HCT116 (cell line): ENCODE data around the gene MCFD2. TPM values are rescaled to one million over a fixed set of nuclear protein-coding genes. Genes with fewer than 3 reads are reported as not detected.

ENCODE experiments used
- ATAC-seq: fragments of 200-7000 bp; cut with Tn5 transposase; 2 replicates; pipeline ENCODE4 v1.9.1; 2020; ENCODE audit warnings: mild to moderate bottlenecking, moderate library complexity
- Bru-seq: library from RNA; stranded (reverse); fragments of 400-500 nt; gene quantifications from one replicate; lab custom pipeline; 2021; lab: Mats Ljungman, UMichigan
- BruChase-seq, 2 experiments: library from RNA; stranded (reverse); fragments of 400-500 nt; gene quantifications; one replicate each; lab custom pipeline; 2021; lab: Mats Ljungman, UMichigan
- BruUV-seq: library from RNA; stranded (reverse); fragments of 400-500 nt; replicated peaks from 2 replicates; lab custom pipeline; 2021; lab: Mats Ljungman, UMichigan
- CTCF ChIA-PET: fragments of 300-600 bp; sonication (Branson Sonifier 250); formaldehyde crosslinking; loops from one replicate; lab custom pipeline; 2021; ENCODE audit warnings: antibody characterized with exemption; lab: Charles Lee
- POLR2A ChIA-PET: fragments of 300-600, 350-600 bp; sonication (Branson Sonifier 250); formaldehyde crosslinking; loops from one replicate; lab custom pipeline; 2021; ENCODE audit warnings: antibody characterized with exemption; lab: Charles Lee
- RAD21 ChIA-PET, 2 experiments: fragments of 300-600 bp; sonication (Branson Sonifier 250); formaldehyde crosslinking; loops; one replicate each; lab custom pipeline; 2023; ENCODE audit warnings: low total read pairs in 2 of 2; ENCODE audit not compliant: uncharacterized antibody in 2 of 2, unreplicated experiment in 2 of 2, low non-redundant PET in 1 of 2; lab: Charles Lee
- DNase-seq: peaks from one replicate; pipeline ENCODE4 v3.0.0-alpha.2; 2010; ENCODE audit warnings: low read depth, low spot score
- H2AFZ ChIP-seq: fragments of 200-600 bp; shearing (Covaris generic), sonication (generic); 2 replicates; pipeline ENCODE4 v1.6.1; 2017; ENCODE audit warnings: low read depth, mixed run types, mixed read lengths, antibody characterized with exemption, low read length; ENCODE audit not compliant: poor library complexity, severe bottlenecking
- H3K27ac ChIP-seq: 2 replicates; pipeline ENCODE4 v1.5.1; 2012; ENCODE audit warnings: low read depth, low read length
- H3K27me3 ChIP-seq: fragments of 200-600 bp; sonication (generic); 2 replicates; pipeline ENCODE4 v1.6.1; 2016; ENCODE audit warnings: mixed run types, low read length, mixed read lengths; ENCODE audit not compliant: insufficient read depth
- H3K36me3 ChIP-seq, 2 experiments: fragments of 200-500 bp in 1 of 2; fragments of 200-600 bp in 1 of 2; sonication (Bioruptor generic) in 1 of 2; sonication (generic) in 1 of 2; 2 replicates each; pipeline versions ENCODE4 v1.5.1 to v1.6.1; 2014 to 2016; ENCODE audit warnings: low read length in 2 of 2, inconsistent platforms in 1 of 2, mixed read lengths in 1 of 2, mixed run types in 1 of 2; ENCODE audit not compliant: insufficient read depth in 2 of 2, control insufficient read depth in 1 of 2
- H3K4me1 ChIP-seq, 2 experiments: fragments of 200-600 bp in 1 of 2; sonication (generic) in 1 of 2; 2 replicates each; pipeline versions ENCODE4 v1.5.1 to v1.6.1; 2012 to 2017; ENCODE audit warnings: low read length in 2 of 2, inconsistent platforms in 1 of 2, mild to moderate bottlenecking in 1 of 2, mixed read lengths in 1 of 2, mixed run types in 1 of 2, moderate library complexity in 1 of 2; ENCODE audit not compliant: insufficient read depth in 2 of 2, control insufficient read depth in 1 of 2
- H3K4me2 ChIP-seq: fragments of 200-600 bp; sonication (generic); 2 replicates; pipeline ENCODE4 v1.6.1; 2017; ENCODE audit warnings: mixed run types, low read length, mixed read lengths
- H3K4me3 ChIP-seq, 2 experiments: fragments of 200-600 bp in 1 of 2; sonication (generic) in 1 of 2; replicated peaks in 1 of 2; 2 replicates each; pipeline ENCODE4 v1.5.1; 2011 to 2016; ENCODE audit warnings: low read length in 2 of 2, control low read depth in 1 of 2, low read depth in 1 of 2, mild to moderate bottlenecking in 1 of 2, mixed read lengths in 1 of 2, mixed run types in 1 of 2
- H3K79me2 ChIP-seq: fragments of 200-600 bp; sonication (generic); 2 replicates; pipeline ENCODE4 v1.6.1; 2017; ENCODE audit warnings: mild to moderate bottlenecking, mixed run types, low read length, moderate library complexity, mixed read lengths; ENCODE audit not compliant: insufficient read depth
- H3K9ac ChIP-seq: fragments of 200-600 bp; sonication (generic); 2 replicates; pipeline ENCODE4 v1.6.1; 2016; ENCODE audit warnings: low read length, mixed read lengths
- H3K9me2 ChIP-seq: fragments of 200-600 bp; sonication (generic), shearing (Covaris generic); 2 replicates; pipeline ENCODE4 v1.6.1; 2017; ENCODE audit warnings: mixed run types, mild to moderate bottlenecking, moderate library complexity; ENCODE audit not compliant: insufficient read depth
- H3K9me3 ChIP-seq, 2 experiments: fragments of 200-500 bp in 1 of 2; fragments of 200-600 bp in 1 of 2; sonication (Bioruptor generic) in 1 of 2; sonication (generic) in 1 of 2; 2 replicates each; pipeline ENCODE4 v1.6.1; 2014 to 2017; ENCODE audit warnings: low read length in 2 of 2, mixed read lengths in 2 of 2, inconsistent platforms in 1 of 2, low read depth in 1 of 2, mild to moderate bottlenecking in 1 of 2, mixed run types in 1 of 2, moderate library complexity in 1 of 2; ENCODE audit not compliant: control insufficient read depth in 1 of 2, insufficient read depth in 1 of 2
- H4K20me1 ChIP-seq: fragments of 200-600 bp; sonication (generic), shearing (Covaris generic); 2 replicates; pipeline ENCODE4 v1.6.1; 2017; ENCODE audit warnings: mixed run types, mild to moderate bottlenecking, moderate library complexity; ENCODE audit not compliant: insufficient read depth
- SIN3A ChIP-seq: IDR thresholded peaks from 2 replicates; pipeline ENCODE4 v1.6.1; 2012; ENCODE audit warnings: low read depth
- SP1 ChIP-seq: IDR thresholded peaks from 2 replicates; pipeline ENCODE4 v1.6.1; 2012; ENCODE audit warnings: low read depth
- ZFX ChIP-seq: fragments of 450-650 bp; IDR thresholded peaks from 2 replicates; pipeline ENCODE4 v1.6.1; 2017
- intact Hi-C: fragments of 100-400 bp; cut with micrococcal nuclease; formaldehyde crosslinking; loops from 2 replicates; pipeline ENCODE4 v1.10.0; 2022
- long read RNA-seq: library from polyadenylated mRNA; unstranded; transcript quantifications from one replicate; pipeline ENCODE4 v2.0.0, GENCODE V29; 2021; ENCODE audit not compliant: unreplicated experiment
- polyA plus RNA-seq: library from polyadenylated mRNA; unstranded; fragments of >200 nt; gene quantifications from 2 replicates; pipeline ENCODE4 v1.2.1, GENCODE V29; 2012; ENCODE audit warnings: missing spikeins
- total RNA-seq: library from RNA; stranded (reverse); gene quantifications from one replicate; pipeline ENCODE4 v1.2.1, GENCODE V29; 2021; ENCODE audit not compliant: unreplicated experiment
- TF ChIP-seq, protein P1 (sequence below): IDR thresholded peaks from 2 replicates; pipeline ENCODE4 v1.6.1; 2012; ENCODE audit warnings: low read depth

The MCFD2 gene
- total RNA-seq (73.9 TPM), Bru-seq, nascent RNA (percentile 68 among the genes with signal in this experiment), BruChase-seq, experiment 1, labeled RNA remaining after a 6-hour chase (percentile 95 among the genes with signal in this experiment), BruChase-seq, experiment 2, labeled RNA remaining after a 2-hour chase (percentile 85 among the genes with signal in this experiment)
- 57.7 and 60.5 TPM in 2 replicates for polyA plus RNA-seq
- long read RNA-seq, full-length matches to known transcripts: 89 of 125 reads
- long read RNA-seq, partial matches to known transcripts: 1 of 125 reads
- long read RNA-seq, other reads (novel, unspliced or antisense): 35 of 125 reads

DNA sequence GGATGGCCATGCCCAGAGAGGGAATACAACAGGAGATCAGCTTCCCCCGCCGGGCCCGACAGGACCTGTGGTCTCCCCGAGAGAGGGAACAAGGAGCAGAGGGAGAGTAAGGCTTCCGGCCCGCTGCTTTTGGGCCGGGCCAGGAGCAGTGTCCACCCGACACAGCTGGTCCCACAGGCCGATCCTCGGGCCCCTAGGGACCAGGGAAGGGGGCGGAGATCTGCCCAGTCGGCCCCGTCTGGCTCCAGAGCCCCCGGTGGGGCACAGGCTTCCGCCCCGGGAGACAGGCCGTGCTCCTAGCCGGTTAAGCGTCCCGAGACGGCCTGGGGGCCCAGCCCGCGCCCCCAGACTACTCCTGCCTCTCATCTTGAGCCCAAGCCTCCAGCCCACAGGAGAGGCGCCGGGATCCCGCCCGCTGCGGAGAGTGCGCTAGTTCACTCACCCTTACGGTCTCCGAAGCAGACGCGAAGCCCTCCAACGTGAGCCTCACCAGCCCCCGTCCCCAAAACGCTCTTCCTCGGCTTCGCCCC lies at the start of gene MCFD2:
MCFD2 (minus strand) TSS at position 526 of the 530 bp plus-strand sequence. CDS start 6,635 bp downstream, outside the sequence.
- no peak for DNase-seq
- Histone ChIP-seq H3K9me3 (no peaks in the 10 kb centered on the region), H3K4me1 (peaks cover 28 to 66% of the 10 kb centered on the region in 2 experiments), H3K4me2 (peak within 1 kb of the TSS; percentile 86), H3K9ac (peak within 1 kb of the TSS; percentile 94), H3K27ac (peak within 1 kb of the TSS; percentile 80), H3K4me3 (peak within 1 kb of the TSS; percentile 87 to 93), H4K20me1 (peaks cover under 1% of the 10 kb centered on the region; the same call in 1 of the 2 replicates), H3K79me2 (peaks cover 44% of the 10 kb centered on the region), H3K27me3 (no peaks in the 10 kb centered on the region), H2AFZ (no peak within 1 kb of the TSS), H3K9me2 (no peaks in the 10 kb centered on the region), H3K36me3 (no peaks in the 10 kb centered on the region; a peak in 1 of 4 replicates)
- TSS peak; percentile 61 for BruUV-seq
- ChIA-PET POLR2A (no interaction called here), CTCF (interaction anchor here (1.7 kb wide), 1 partner anchor 408 kb away, joined by 5 read pairs; no protein-coding TSS in a partner anchor), RAD21 (no interaction called here)
- no peak for TF ChIP-seq SP1
- TF ChIP-seq, protein P1, sequence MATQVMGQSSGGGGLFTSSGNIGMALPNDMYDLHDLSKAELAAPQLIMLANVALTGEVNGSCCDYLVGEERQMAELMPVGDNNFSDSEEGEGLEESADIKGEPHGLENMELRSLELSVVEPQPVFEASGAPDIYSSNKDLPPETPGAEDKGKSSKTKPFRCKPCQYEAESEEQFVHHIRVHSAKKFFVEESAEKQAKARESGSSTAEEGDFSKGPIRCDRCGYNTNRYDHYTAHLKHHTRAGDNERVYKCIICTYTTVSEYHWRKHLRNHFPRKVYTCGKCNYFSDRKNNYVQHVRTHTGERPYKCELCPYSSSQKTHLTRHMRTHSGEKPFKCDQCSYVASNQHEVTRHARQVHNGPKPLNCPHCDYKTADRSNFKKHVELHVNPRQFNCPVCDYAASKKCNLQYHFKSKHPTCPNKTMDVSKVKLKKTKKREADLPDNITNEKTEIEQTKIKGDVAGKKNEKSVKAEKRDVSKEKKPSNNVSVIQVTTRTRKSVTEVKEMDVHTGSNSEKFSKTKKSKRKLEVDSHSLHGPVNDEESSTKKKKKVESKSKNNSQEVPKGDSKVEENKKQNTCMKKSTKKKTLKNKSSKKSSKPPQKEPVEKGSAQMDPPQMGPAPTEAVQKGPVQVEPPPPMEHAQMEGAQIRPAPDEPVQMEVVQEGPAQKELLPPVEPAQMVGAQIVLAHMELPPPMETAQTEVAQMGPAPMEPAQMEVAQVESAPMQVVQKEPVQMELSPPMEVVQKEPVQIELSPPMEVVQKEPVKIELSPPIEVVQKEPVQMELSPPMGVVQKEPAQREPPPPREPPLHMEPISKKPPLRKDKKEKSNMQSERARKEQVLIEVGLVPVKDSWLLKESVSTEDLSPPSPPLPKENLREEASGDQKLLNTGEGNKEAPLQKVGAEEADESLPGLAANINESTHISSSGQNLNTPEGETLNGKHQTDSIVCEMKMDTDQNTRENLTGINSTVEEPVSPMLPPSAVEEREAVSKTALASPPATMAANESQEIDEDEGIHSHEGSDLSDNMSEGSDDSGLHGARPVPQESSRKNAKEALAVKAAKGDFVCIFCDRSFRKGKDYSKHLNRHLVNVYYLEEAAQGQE: no peak
- TF ChIP-seq ZFX: peak; percentile 60
- no peak for TF ChIP-seq SIN3A
- intact Hi-C loops: no loop called here
- ATAC-seq: peak; percentile 23
